AG08396 (cell line): ENCODE data around the gene NPIPB5.
"Not testable (repeated sequence)": the region's sequence is repeated elsewhere in the genome, so short reads cannot be mapped to it uniquely, and the experiment has no call there.

Experiments used
- DNase-seq: peaks from one replicate; pipeline ENCODE4 v3.0.0; 2012; ENCODE audit warnings: low spot score, mixed read lengths

NPIPB5 gene

GRCh38 chr16:22510591-22510990, at the start of gene NPIPB5:
Gene NPIPB5, plus strand, starts transcription at chr16:22510891. Its CDS starts 2,911 bp downstream, at chr16:22513802.
- DNase-seq, result not testable (repeated sequence)

GRCh38 chr16:22468846-22469245, 41.8 kb upstream of the NPIPB5 start:
- not testable (repeated sequence) for DNase-seq

- DNase-seq, result not testable (repeated sequence)
Observed at GRCh38 chr16:22537996-22538395, 27.3 kb downstream of the NPIPB5 start.

- DNase-seq, result not testable (repeated sequence)
Observed at GRCh38 chr16:22544809-22545208, 34.1 kb downstream of the NPIPB5 start.

GRCh38 chr16:22546630-22547029, 35.9 kb downstream of the NPIPB5 start:
- not testable (repeated sequence) for DNase-seq

- not testable (repeated sequence) for DNase-seq
Observed at GRCh38 chr16:22547170-22547765, 36.6 kb downstream of the NPIPB5 start.

- DNase-seq, result not testable (repeated sequence)
Observed at GRCh38 chr16:22549853-22550252, 39.2 kb downstream of the NPIPB5 start.

GRCh38 chr16:22551143-22551542, 40.5 kb downstream of the NPIPB5 start:
- DNase-seq, result not testable (repeated sequence)

GRCh38 chr16:22551651-22552050, 41.0 kb downstream of the NPIPB5 start:
- DNase-seq, result not testable (repeated sequence)

- DNase-seq, result not testable (repeated sequence)
Observed at GRCh38 chr16:22556759-22557158, 46.1 kb downstream of the NPIPB5 start.
